Right cardiac atrium (tissue), 5 donors: Measurements from ENCODE around the gene CTBP1. TPM values are rescaled to one million over a fixed set of nuclear protein-coding genes. Genes with fewer than 3 reads are reported as not detected.

ENCODE experiments used
- ATAC-seq, 2 donors: fragments of 200-7000 bp; cut with Tn5 transposase; one replicate each; pipeline versions ENCODE4 v1.8.0 to v1.9.1; 2020; ENCODE audit warnings: moderate library complexity in 2 of 2, mild to moderate bottlenecking in 1 of 2
- DNase-seq, 3 donors: peaks; one replicate each; pipeline ENCODE4 v3.0.0-alpha.2; 2020
- H3K27ac ChIP-seq: one replicate; pipeline ENCODE4 v1.5.1; 2013; ENCODE audit warnings: mild to moderate bottlenecking, low read length, control low read depth, moderate library complexity
- H3K27me3 ChIP-seq: one replicate; pipeline ENCODE4 v1.6.1; 2013; ENCODE audit not compliant: control insufficient read depth, insufficient read depth
- H3K4me1 ChIP-seq: one replicate; pipeline ENCODE4 v1.6.1; 2013; ENCODE audit warnings: low read length; ENCODE audit not compliant: control insufficient read depth, insufficient read depth
- H3K4me3 ChIP-seq: one replicate; pipeline ENCODE4 v1.5.1; 2013; ENCODE audit warnings: low read length, control low read depth
- H3K9me3 ChIP-seq: one replicate; pipeline ENCODE4 v1.6.1; 2013; ENCODE audit warnings: low read length; ENCODE audit not compliant: control insufficient read depth
- WGBS: extraction: QIAGEN DNeasy Blood & Tissue Kit; methylation state at CpG from one replicate; pipeline ENCODE4 v1.1.7; 2013; 5-methylcytosine and 5-hydroxymethylcytosine counted together
- intact Hi-C, 4 donors: fragments of 100-400 bp; cut with DNase I; formaldehyde crosslinking; loops; one replicate each; pipeline versions ENCODE4 v1.11.0 to v1.14.0; 2022 to 2023
- polyA plus RNA-seq: library from polyadenylated mRNA; stranded (reverse); fragments of 200-250 nt; gene quantifications from one replicate; pipeline ENCODE4 v1.2.3, GENCODE V29; 2013
- total RNA-seq, 4 donors: library from RNA; stranded (reverse); fragmentation: NEBNext Ultra II Directional; extraction: Animal tissue kit (Norgen Biotek cat#: 25700); gene quantifications; one replicate each; pipeline ENCODE4 v1.2.1, GENCODE V29; 2021
- donor health status: healthy with polysubstance abuse.
- donor health status: DM: no; HTN: yes; CAD: no.
- donor health status: DM: no; HTN: no; CAD: no.
- donor health status: DM: no; HTN: yes; CAD: no; lungs with severe emphysema.
- donor health status: DM: yes; HTN: yes; CAD: no.

Gene CTBP1
- total and polyA plus RNA-seq, 5 donors = 119 to 145 (median 133) TPM

DNA sequence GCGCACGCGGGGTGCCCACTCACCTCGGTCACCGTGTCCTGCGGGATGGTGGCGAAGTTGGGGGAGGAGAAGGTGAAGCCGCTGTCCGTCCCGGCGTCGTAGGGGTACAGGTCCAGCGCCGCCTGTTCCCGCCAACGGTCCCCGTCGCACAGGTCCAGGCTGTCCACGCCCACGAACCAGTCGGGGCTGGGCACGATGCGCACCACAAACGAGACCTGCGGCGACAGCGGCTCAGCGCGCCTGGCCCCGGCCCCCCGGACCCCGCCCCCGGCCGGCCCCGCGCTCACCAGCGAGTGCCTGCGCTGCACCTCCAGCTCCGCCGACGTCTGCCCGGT is 78.0 kb downstream of the CTBP1 start:
- 23% methylated on average over 42 of the region's 42 CpGs for WGBS
- Histone ChIP-seq H3K4me1 (no peaks in the 10 kb centered on the region), H3K4me3 (peak overlapping the region; percentile 14), H3K27ac (no peak overlapping the region), H3K27me3 (no peaks in the 10 kb centered on the region), H3K9me3 (no peaks in the 10 kb centered on the region)
- ATAC-seq (no peak), DNase-seq (peak in 2 of 3 donors; percentile 43 to 76)
- intact Hi-C loops = loop anchor here in 1 of 4 donors (10.0 kb wide), 1 partner anchor 64 kb away; no protein-coding TSS in a partner anchor

DNA sequence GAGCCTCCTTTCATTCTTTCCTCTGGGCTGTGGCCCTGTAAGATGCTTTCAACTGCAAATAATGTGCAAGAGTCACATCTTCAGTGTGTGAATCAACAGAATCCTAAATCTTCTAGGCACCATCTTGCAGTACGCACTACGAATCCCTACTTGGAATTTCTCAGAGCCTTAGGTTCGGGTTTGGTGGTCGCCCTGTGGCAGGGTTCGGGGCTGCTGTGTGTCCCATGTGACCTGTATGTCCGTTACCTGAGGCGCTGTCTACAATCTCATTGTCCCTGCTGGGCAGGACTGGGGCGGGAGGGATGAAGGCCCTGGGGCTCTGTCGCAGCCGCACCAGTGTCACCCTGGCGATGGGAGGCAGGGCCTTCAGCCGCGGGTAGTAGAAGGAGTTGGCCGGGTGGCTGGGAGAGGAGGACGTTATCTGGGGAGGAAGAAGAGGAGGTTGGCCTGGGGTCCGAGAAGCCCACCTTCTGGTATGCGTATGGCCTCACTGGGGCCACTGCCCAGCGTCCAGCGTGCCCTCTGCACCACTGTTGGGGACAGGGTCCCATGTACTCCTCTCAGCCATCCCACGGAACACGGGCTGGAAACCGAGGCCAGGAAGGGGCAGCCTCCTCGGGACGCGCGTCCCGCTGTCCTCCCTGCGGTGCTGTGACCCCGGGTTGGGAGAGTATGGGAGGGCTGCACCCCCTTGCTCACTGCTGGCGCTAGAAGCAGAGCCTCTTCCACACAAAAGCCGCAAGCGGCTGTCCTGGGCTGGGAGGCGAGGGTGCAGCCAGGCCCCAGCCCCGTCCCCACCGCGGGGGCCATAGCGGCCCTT is 78.6 kb downstream of the CTBP1 start:
- ATAC-seq (no peak), DNase-seq (peak in 2 of 3 donors; percentile 49 to 51)
- Histone ChIP-seq H3K4me1 (no peaks in the 10 kb centered on the region), H3K27me3 (no peaks in the 10 kb centered on the region), H3K9me3 (no peaks in the 10 kb centered on the region), H3K27ac (no peak overlapping the region), H3K4me3 (no peak overlapping the region)
- intact Hi-C loops = loop anchor here in 1 of 4 donors (10.0 kb wide), 1 partner anchor 64 kb away; no protein-coding TSS in a partner anchor
- 72% methylated on average over 37 of the region's 37 CpGs for WGBS

DNA sequence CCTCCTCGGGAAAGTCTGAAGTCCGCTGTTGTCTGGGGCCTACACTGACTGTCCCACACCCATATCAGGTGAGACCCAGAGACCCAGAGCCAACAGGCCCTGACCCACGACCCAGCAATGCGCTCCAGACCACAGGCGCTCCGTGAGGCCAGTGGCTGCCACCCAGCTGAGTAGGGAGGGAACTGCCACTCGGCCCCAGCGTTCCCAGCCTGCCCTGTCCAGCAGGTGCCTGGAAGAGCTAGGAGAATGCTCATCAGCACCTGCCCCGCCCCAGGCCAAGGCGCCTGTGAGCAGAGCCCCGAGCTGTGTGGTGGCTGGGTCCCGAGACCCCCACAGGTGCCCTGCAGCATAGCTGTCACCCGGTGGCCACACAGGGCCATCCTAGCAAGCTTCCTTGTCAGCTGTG is 79.2 kb downstream of the CTBP1 start:
- no peak overlapping the region for H3K4me3 ChIP-seq
- H3K27ac ChIP-seq = no peak overlapping the region
- intact Hi-C loops = loop anchor here (5.0 to 10.0 kb wide), 7 partner anchors 63 to 175 kb away; partner anchors contain the start of genes CTBP1 (in 3 of the 4) and UVSSA (in 1 of the 4)
- no peaks in the 10 kb centered on the region for H3K9me3 ChIP-seq
- WGBS = 90% methylated on average over 13 of the region's 13 CpGs
- peak in 2 of 3 donors; percentile 56 to 57 for DNase-seq
- ATAC-seq = no peak
- no peaks in the 10 kb centered on the region for H3K27me3 ChIP-seq
- no peaks in the 10 kb centered on the region for H3K4me1 ChIP-seq

DNA sequence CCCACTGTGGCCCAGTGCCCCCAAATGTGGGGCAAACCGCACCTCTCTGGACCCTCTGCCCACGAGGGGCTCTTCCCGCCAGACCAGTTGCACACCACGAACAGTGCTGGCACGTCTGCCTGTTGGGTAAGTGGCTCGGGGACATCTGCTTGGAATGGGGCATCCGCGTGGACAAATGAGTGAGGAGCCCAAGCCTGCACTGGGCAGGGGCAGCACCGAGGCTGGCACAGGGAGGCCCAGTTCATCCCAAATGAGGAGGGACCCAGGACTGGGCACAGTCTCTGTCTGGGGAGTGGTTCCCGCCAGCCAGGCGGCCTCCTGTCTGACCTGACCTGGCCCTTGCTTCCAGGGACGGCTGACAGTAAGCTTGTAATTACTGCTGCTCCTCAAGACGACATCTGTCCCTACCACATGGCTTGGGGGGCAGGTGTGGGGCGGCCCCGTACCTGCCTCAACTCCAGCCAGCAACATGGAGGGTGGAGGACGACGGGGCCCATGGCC is 79.7 kb downstream of the CTBP1 start:
- DNase-seq = peak in 1 of 3 donors; percentile 49
- no peak for ATAC-seq
- 89% methylated on average over 17 of the region's 17 CpGs for WGBS
- intact Hi-C loops = loop anchor here (5.0 to 10.0 kb wide), 6 partner anchors 63 to 176 kb away; partner anchors contain the start of genes CTBP1 (in 3 of the 4) and UVSSA (in 1 of the 4)
- Histone ChIP-seq H3K27ac (no peak overlapping the region), H3K9me3 (no peaks in the 10 kb centered on the region), H3K4me1 (no peaks in the 10 kb centered on the region), H3K4me3 (no peak overlapping the region), H3K27me3 (no peaks in the 10 kb centered on the region)

DNA sequence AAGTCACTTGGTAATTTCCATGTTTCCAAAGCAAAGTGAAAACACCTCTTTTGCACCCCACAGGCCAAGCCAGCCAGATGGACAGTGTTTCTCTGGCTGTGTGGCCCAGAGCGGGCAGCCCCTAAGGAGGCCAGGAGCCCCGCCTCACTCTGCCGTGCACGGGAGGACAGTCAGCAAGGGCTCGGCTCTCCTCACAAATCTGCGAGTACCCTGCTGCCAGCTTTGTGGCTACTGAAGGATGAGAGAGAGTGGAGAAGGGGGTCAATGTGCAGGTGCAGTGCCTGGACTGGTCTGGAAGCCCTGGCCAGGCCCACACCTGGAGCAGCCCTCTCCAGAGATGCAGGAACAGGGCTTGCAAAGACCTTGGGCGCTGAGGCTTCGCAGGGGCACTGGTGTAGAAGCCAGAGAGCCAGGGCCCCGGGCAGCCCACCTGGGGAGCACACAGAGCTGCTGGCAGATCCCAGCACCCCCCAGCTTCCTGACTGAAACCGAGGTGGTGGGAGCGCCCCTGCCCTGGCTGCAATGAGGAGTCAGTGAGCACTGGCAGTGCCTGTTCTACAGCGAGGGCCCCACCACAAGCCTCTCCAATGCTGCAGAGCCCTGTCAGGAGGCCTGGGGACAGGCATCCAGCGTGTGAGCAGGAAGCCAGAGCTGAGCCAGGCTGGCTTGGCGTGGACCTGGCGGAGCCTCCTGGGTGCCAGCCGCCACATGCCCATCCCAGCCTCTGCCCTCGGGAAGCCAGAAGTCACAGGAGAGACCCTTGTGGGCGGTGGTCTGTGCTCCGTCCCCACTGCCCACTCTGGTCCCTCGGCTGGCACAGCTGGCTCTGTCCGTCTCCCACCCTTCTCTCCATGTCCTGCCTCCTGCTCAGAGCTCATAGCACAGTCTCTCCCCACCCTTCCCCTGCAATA is 80.5 kb downstream of the CTBP1 start:
- H3K27me3 ChIP-seq = no peaks in the 10 kb centered on the region
- H3K4me3 ChIP-seq = no peak overlapping the region
- intact Hi-C loops = loop anchor here (5.0 to 10.0 kb wide), 6 partner anchors 64 to 176 kb away; partner anchors contain the start of genes CTBP1 (in 3 of the 4) and UVSSA (in 1 of the 4)
- H3K4me1 ChIP-seq = no peaks in the 10 kb centered on the region
- peak in 2 of 3 donors; percentile 53 to 56 for DNase-seq
- H3K27ac ChIP-seq = no peak overlapping the region
- no peak for ATAC-seq
- WGBS = 85% methylated on average over 21 of the region's 21 CpGs
- no peaks in the 10 kb centered on the region for H3K9me3 ChIP-seq

DNA sequence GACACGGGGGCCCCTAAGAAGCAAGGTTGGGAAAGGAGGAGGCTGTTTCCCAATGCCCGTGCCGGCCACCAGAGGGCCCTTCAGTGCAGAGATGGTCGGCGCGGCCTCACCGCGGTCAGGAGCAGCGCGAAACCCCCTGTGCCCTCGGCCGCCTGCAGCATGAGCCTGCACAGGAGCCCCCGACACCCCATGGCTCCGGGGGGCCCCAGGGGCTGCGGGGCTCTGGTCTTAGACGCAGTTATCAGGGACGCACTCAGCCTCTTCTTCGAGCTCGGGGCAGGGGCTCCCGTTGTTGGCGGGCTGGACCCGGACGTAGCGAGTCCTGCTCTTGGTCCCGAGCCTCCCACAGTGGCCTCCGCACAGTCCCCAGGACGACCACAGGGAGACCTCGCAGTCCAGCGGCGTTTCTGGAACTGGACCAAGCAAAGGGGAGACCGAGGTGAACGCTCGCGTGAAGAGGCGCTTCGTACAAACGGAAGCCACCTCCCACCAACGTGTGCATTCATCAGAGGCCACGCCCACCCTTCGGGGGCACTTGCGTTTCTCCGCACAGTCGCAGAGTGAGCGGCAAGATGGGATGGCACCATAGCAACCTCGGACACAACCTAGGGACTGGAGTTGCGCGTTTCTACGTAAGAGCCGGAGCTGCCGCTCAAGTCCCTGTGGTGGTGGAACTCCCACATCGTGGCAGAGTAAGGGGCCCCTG is 81.5 kb downstream of the CTBP1 start:
- no peaks in the 10 kb centered on the region for H3K27me3 ChIP-seq
- peak; percentile 82 to 93 (median 92) for DNase-seq
- intact Hi-C loops = loop anchor here (5.0 to 10.0 kb wide), 6 partner anchors 65 to 177 kb away; partner anchors contain the start of genes CTBP1 (in 3 of the 4) and UVSSA (in 1 of the 4)
- peak overlapping the region; percentile 27 for H3K4me3 ChIP-seq
- no peaks in the 10 kb centered on the region for H3K9me3 ChIP-seq
- peak; percentile 84 to 87 for ATAC-seq
- H3K4me1 ChIP-seq = no peaks in the 10 kb centered on the region
- WGBS = 5% methylated on average over 51 of the region's 51 CpGs
- H3K27ac ChIP-seq = no peak overlapping the region

DNA sequence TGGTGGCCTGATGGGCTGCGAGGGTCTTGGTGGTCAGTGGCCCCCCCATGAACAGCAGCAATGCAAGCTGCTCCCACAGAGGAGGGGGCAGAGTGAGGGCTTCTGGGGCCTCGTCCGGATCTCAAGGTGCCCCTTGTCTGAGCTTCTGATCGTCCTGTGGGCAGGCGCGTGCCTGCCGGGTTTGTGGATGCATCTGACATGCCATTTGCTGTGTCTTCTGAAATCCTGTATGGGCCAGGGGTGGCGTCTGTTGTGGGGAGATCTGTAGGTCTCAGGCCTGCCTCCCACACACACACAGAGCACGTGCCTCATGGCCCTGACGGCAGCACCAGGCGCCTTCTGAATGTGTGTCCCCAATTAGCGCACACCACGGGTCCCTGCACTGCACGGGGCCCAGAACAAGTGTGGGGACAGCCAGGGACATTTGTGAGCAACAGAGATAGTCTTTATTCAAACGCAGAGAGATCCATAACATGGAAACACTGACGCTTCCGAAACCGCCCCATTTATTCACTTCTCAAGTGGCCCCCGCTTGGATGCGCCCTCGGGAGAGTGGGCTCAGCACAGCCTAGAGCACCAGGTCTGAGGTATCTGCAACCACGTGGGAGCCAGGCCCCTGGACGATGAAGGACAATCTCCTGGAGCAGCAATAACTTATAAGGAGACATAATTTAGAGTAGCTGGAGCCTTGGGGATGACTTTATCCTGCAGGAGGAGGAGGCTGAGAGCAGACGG is 82.3 kb downstream of the CTBP1 start:
- no peaks in the 10 kb centered on the region for H3K9me3 ChIP-seq
- H3K4me3 ChIP-seq = no peak overlapping the region
- no peaks in the 10 kb centered on the region for H3K4me1 ChIP-seq
- 54% methylated on average over 24 of the region's 24 CpGs for WGBS
- ATAC-seq (peak in 1 of 2 donors; percentile 1), DNase-seq (peak in 1 of 3 donors; percentile 55)
- H3K27ac ChIP-seq = no peak overlapping the region
- intact Hi-C loops = loop anchor here (5.0 to 10.0 kb wide), 6 partner anchors 66 to 178 kb away; partner anchors contain the start of genes CTBP1 (in 3 of the 4) and UVSSA (in 1 of the 4)
- H3K27me3 ChIP-seq = no peaks in the 10 kb centered on the region

DNA sequence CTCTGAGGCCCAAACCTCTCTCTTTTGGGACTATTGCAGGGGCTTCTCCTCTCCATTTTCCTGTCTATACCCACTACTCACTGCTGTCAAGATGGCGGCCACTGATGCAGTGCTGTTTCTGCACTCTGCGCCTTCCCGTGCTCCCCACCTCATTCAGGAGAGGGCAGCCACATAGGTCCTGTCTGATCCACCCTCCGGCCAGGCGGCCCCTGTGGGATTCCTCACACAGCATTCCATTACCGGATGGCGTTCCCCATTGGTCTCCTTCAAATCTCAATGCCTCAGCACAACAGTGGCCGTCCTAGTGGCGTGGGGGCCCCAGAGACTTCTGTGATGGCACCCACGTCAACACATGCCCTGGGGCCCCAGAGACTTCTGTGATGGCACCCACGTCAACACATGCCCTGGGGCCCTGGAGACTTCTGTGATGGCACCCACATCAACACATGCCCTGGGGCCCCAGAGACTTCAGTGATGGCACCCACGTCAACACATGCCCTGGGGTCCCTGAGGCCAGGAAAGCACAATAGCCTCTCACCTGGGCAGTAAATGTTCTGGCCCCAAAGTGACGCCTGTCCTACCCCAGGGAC is 83.9 kb downstream of the CTBP1 start:
- Histone ChIP-seq H3K4me1 (no peaks in the 10 kb centered on the region), H3K9me3 (no peaks in the 10 kb centered on the region), H3K27ac (no peak overlapping the region), H3K27me3 (no peaks in the 10 kb centered on the region), H3K4me3 (no peak overlapping the region)
- intact Hi-C loops = loop anchor here (5.0 to 10.0 kb wide), 6 partner anchors 67 to 180 kb away; partner anchors contain the start of genes CTBP1 (in 3 of the 4) and UVSSA (in 1 of the 4)
- 84% methylated on average over 13 of the region's 13 CpGs for WGBS
- DNase-seq = peak in 1 of 3 donors; percentile 30
- no peak for ATAC-seq

DNA sequence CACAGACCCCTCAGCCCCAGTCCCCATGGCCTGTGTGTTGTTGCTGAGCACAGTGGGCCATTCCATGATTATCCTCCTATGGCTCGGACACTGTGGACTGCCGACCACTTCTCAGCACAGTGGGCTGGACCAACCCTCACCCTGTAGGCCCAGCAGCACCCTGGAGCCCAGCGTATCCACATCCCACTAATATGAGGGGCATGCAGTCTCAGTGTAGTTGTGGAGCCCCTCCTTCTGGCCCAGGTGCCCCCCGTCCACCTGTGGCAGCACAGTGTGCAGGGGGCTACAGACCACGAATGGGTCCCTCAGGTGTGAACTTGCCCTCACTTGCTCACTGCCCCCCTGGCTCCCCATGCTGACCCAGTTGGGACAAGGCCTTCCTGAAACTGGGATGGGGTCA is 84.5 kb downstream of the CTBP1 start:
- H3K27ac ChIP-seq = no peak overlapping the region
- ATAC-seq = no peak
- no peaks in the 10 kb centered on the region for H3K9me3 ChIP-seq
- no peaks in the 10 kb centered on the region for H3K4me1 ChIP-seq
- no peaks in the 10 kb centered on the region for H3K27me3 ChIP-seq
- DNase-seq = peak in 1 of 3 donors; percentile 40
- intact Hi-C loops = loop anchor here in 3 of 4 donors (10.0 kb wide), 3 partner anchors 80 to 180 kb away; partner anchors contain the start of genes CTBP1 (in 1 of the 3) and UVSSA (in 1 of the 3)
- no peak overlapping the region for H3K4me3 ChIP-seq
- 96% methylated on average over 5 of the region's 5 CpGs for WGBS
